Thyroid gland (tissue), 4 donors: ENCODE measurements around the gene TSPO2.

Experiments
- POLR2A ChIP-seq, 2 donors: fragments of 450-650 bp; IDR thresholded peaks; one replicate each; pipeline ENCODE4 v1.6.1; 2017; ENCODE audit warnings: antibody characterized with exemption in 2 of 2, mild to moderate bottlenecking in 2 of 2, moderate library complexity in 1 of 2
- TF ChIP-seq, protein P1 (sequence below), 6 experiments: fragments of 200-600 bp in 3 of 6; fragments of 450-650 bp in 3 of 6; sonication (generic) in 3 of 6; IDR thresholded peaks; one replicate each; pipeline ENCODE4 v1.5.1; 2016 to 2019; ENCODE audit warnings: antibody characterized with exemption in 6 of 6, mild to moderate bottlenecking in 2 of 6, inconsistent platforms in 1 of 6, moderate library complexity in 1 of 6

DNA sequence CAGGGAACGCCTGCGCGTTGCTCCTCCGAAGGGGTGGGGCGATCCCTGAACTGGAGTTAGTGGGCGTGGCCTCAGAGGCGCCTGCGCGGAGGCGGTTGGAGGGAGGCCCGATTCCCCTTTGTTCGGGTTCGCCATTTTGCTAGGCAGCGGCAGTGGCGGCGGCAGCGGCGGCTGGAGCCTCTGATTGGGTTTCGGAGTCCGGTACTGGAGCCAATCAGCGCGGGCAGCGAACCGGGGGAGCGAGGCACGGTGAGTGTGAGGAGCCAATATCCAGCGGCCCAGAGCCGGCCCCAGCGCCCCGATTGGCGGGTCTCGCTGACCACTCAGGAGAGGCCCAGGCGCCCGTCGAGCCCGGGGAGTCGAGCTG, 30.6 kb downstream of the TSPO2 start, which contains the start of gene NFYA:
- peak in 1 of 2 donors; percentile 95 for TF ChIP-seq POLR2A (IDR thresholded peaks at IDR 0.05)
- TF ChIP-seq, protein P1, sequence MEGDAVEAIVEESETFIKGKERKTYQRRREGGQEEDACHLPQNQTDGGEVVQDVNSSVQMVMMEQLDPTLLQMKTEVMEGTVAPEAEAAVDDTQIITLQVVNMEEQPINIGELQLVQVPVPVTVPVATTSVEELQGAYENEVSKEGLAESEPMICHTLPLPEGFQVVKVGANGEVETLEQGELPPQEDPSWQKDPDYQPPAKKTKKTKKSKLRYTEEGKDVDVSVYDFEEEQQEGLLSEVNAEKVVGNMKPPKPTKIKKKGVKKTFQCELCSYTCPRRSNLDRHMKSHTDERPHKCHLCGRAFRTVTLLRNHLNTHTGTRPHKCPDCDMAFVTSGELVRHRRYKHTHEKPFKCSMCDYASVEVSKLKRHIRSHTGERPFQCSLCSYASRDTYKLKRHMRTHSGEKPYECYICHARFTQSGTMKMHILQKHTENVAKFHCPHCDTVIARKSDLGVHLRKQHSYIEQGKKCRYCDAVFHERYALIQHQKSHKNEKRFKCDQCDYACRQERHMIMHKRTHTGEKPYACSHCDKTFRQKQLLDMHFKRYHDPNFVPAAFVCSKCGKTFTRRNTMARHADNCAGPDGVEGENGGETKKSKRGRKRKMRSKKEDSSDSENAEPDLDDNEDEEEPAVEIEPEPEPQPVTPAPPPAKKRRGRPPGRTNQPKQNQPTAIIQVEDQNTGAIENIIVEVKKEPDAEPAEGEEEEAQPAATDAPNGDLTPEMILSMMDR (IDR thresholded peaks at IDR 0.05) = no peak
